T-helper 22 cell (primary cell): ENCODE results near the gene ATAD3B.

Experiments
- DNase-seq: peaks from one replicate; pipeline ENCODE4 v3.0.0-alpha.2; 2020; ENCODE audit warnings: low read depth

Gene ATAD3B

GRCh38 chr1:1535201-1536018, 63.8 kb downstream of the ATAD3B start:
- DNase-seq: no peak

- no peak for DNase-seq
These were observed 64.7 kb downstream of the ATAD3B start for GRCh38 chr1:1536019-1536937.

- DNase-seq: no peak
These were observed 65.5 kb downstream of the ATAD3B start for GRCh38 chr1:1536938-1537546.

GRCh38 chr1:1537626-1538250, 66.2 kb downstream of the ATAD3B start:
- DNase-seq: no peak

- DNase-seq: no peak
These were observed 66.8 kb downstream of the ATAD3B start for GRCh38 chr1:1538334-1538733.

GRCh38 chr1:1538989-1539309, 67.4 kb downstream of the ATAD3B start:
- no peak for DNase-seq

GRCh38 chr1:1539310-1540089, 67.9 kb downstream of the ATAD3B start:
- DNase-seq: no peak

- peak; percentile 12 for DNase-seq
These were observed 68.7 kb downstream of the ATAD3B start, which contains the start of gene TMEM240 for GRCh38 chr1:1540090-1540817. TSS of gene TMEM240 (minus strand) at chr1:1540624. CDS start at chr1:1540346, 278 bp downstream.

GRCh38 chr1:1540818-1541628, 69.5 kb downstream of the ATAD3B start:
- DNase-seq: no peak

GRCh38 chr1:1541956-1542765, 70.6 kb downstream of the ATAD3B start:
- no peak for DNase-seq

GRCh38 chr1:1542766-1543705, 71.5 kb downstream of the ATAD3B start:
- no peak for DNase-seq

GRCh38 chr1:1543706-1544099, 72.1 kb downstream of the ATAD3B start:
- no peak for DNase-seq

GRCh38 chr1:1544544-1544943, 73.0 kb downstream of the ATAD3B start:
- DNase-seq: no peak
